ENCODE data around the gene RAD51AP1.

The RAD51AP1 gene

DNA sequence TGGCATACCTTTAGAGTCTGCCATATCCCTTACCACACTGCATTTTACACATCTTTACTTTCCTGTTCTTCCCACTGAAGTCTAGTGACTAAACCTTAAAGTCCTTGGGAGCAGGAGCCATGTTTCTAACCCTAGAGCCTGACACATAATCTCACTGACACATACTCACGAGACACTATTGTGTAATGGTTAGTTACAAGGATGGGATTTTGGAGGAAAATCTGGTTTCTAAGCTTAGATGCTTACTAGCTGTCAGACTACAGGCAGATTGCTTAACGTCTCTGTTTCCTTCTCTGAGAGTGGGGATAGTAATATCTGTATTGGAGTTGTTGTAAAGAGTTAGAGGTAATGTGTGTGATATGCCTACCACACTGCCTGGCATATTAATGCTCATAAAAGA, 17.1 kb downstream of the RAD51AP1 start:
- TF ChIP-seq, protein P1, sequence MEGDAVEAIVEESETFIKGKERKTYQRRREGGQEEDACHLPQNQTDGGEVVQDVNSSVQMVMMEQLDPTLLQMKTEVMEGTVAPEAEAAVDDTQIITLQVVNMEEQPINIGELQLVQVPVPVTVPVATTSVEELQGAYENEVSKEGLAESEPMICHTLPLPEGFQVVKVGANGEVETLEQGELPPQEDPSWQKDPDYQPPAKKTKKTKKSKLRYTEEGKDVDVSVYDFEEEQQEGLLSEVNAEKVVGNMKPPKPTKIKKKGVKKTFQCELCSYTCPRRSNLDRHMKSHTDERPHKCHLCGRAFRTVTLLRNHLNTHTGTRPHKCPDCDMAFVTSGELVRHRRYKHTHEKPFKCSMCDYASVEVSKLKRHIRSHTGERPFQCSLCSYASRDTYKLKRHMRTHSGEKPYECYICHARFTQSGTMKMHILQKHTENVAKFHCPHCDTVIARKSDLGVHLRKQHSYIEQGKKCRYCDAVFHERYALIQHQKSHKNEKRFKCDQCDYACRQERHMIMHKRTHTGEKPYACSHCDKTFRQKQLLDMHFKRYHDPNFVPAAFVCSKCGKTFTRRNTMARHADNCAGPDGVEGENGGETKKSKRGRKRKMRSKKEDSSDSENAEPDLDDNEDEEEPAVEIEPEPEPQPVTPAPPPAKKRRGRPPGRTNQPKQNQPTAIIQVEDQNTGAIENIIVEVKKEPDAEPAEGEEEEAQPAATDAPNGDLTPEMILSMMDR (IDR thresholded peaks at IDR 0.05; ENCODE audit: low read depth, low read length): no peak
- no peak for DNase-seq
- Histone ChIP-seq H3K27ac (no peak overlapping the region), H3K9me3 (ENCODE audit: severe bottlenecking) (no peaks in the 10 kb centered on the region), H3K27me3 (ENCODE audit: insufficient read depth, low read depth, severe bottlenecking) (no peaks in the 10 kb centered on the region), H3K36me3 (peaks cover 79% of the 10 kb centered on the region), H3K4me3 (ENCODE audit: low read depth, low read length) (no peak overlapping the region)

DNA sequence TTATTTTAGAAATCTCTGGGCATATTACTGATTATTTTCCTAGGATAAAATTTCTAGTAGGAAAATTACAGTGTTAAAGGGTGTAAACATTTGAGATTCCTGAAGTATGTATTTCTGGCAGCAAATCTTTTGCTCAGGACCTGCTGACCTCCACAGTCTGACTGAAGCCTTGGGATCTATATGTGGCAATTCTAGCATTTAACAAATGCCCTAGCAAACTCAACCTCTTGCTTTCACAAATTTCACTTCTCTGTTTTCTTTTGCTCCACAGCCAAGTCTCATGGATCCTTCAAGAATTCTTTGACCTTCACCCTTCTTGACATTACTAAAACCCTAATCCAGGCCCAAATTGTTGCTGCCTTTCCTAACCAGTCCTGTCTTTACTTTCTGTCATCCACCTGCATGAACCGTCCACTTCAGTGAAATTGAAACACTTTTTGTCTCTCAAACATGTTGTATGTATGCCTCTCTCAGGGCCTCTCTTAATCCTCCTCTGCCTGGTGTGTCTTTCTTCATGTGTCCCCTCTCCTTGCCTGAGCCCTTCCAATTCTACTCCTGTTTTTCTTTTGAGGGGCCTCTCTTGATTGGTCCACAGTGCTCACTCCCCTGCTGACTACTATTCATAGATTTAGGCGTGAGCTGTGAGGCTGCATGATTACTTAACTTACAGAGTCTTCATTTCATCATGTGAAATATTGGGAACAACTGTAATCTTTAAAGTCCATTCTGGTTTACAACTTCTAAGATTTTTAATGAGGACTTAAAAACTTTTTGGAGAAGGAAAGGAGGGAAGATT, 18.2 kb downstream of the RAD51AP1 start:
- TF ChIP-seq, protein P1 (IDR thresholded peaks at IDR 0.05; ENCODE audit: low read depth, low read length): no peak
- H3K36me3 ChIP-seq: peaks cover 75% of the 10 kb centered on the region

DNA sequence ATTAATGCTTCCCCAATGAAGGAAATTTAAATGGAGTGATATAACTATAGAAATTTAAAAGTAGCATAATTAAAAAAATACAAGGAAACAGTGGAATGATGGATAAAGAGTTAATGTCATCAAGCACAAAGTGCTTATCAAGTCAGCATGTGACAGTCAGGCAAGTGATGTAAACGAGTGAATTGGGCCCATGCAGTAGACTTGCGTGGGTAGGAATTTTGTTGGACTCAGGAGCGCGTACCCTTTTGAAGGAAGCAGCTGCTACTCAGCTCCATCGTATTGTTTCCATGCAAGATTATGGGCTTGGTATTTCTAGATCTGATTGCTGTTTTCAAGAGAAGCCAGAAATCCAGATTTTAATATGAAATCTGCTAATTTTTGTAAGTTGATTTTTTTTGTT, 18.9 kb downstream of the RAD51AP1 start:
- H3K36me3 ChIP-seq: peaks cover 75% of the 10 kb centered on the region
- TF ChIP-seq, protein P1 (IDR thresholded peaks at IDR 0.05; ENCODE audit: low read depth, low read length): no peak

More for the DNA sequence above, 18.2 kb downstream of the RAD51AP1 start:
- H3K9me3 ChIP-seq (ENCODE audit: severe bottlenecking): no peaks in the 10 kb centered on the region
- H3K4me3 ChIP-seq (ENCODE audit: low read depth, low read length): no peak overlapping the region
- H3K27me3 ChIP-seq (ENCODE audit: insufficient read depth, low read depth, severe bottlenecking): no peaks in the 10 kb centered on the region
- no peak for DNase-seq
- no peak overlapping the region for H3K27ac ChIP-seq

DNA sequence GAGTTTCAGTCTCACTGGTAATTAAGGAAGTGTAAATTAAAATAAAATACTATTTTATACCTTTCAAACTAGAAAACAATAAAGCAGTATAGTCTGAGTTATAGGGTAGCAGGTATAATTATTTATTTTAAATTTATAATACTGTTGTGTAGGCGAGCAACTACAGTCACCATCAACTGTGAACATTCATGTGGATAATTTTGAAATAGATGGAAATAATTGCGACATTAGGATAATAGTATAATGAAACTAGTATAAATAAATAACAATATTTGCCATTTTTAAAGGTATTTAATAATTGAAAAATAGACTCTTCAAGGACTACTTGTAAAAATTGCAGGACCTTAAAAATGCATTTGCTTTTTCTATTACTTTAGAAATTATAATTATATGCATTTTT, 19.5 kb downstream of the RAD51AP1 start:
- Histone ChIP-seq H3K27me3 (ENCODE audit: insufficient read depth, low read depth, severe bottlenecking) (no peaks in the 10 kb centered on the region), H3K36me3 (peaks cover 69% of the 10 kb centered on the region), H3K27ac (no peak overlapping the region), H3K4me3 (ENCODE audit: low read depth, low read length) (no peak overlapping the region), H3K9me3 (ENCODE audit: severe bottlenecking) (no peaks in the 10 kb centered on the region)
- TF ChIP-seq, protein P1 (IDR thresholded peaks at IDR 0.05; ENCODE audit: low read depth, low read length): no peak
- no peak for DNase-seq

More for the DNA sequence above, 18.9 kb downstream of the RAD51AP1 start:
- Histone ChIP-seq H3K4me3 (ENCODE audit: low read depth, low read length) (no peak overlapping the region), H3K9me3 (ENCODE audit: severe bottlenecking) (no peaks in the 10 kb centered on the region), H3K27me3 (ENCODE audit: insufficient read depth, low read depth, severe bottlenecking) (no peaks in the 10 kb centered on the region), H3K27ac (no peak overlapping the region)
- DNase-seq: no peak

DNA sequence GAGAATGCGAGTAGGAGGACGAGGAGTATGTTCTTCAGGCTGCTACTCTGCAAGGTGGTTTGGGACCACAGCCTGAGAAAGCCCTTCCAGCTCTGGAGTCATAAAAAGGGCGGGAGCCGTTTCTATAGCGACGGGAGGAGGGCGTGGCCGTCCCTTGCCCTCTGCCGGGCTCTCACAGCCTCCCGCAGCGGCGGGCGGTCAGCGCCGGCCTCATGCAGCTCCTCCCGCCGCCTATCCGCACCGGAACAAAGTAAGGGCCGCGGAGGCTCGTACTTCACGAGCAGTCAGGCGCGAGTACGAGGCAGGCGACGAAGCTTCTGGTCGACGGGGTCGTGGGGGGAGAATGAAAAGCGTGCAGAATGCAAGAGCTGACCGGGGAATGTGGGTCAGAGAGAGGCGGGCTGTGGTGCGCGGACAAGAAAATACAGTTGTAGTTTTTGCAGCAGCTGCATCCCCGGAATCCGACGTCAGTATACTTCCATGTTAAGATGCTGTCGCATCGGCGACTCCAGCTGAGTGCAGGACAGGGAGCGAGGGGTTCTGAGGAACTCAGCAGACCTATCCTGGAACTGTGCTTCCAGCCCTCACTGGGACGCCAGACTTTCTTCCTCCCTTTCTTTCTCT, 23.5 kb downstream of the RAD51AP1 start, which contains the start of gene DYRK4:
Gene DYRK4, plus strand, starts transcription at position 175 of the 624 bp plus-strand sequence. Its CDS starts 38 bp downstream, at position 213.
- H3K4me3 ChIP-seq (ENCODE audit: low read depth, low read length): no peak within 1 kb of the TSS
- H3K36me3 ChIP-seq: peaks cover 39% of the 10 kb centered on the region
- H3K27me3 ChIP-seq (ENCODE audit: insufficient read depth, low read depth, severe bottlenecking): no peaks in the 10 kb centered on the region
- H3K9me3 ChIP-seq (ENCODE audit: severe bottlenecking): no peaks in the 10 kb centered on the region
- TF ChIP-seq, protein P1 (IDR thresholded peaks at IDR 0.05; ENCODE audit: low read depth, low read length): no peak
- DNase-seq: no peak
- no peak within 1 kb of the TSS for H3K27ac ChIP-seq

Data from WERI-Rb-1 (cell line).